Effector memory CD4-positive, alpha-beta T cell (primary cell): ENCODE results near the gene POM121C.
"Not testable (repeated sequence)": the region's sequence is repeated elsewhere in the genome, so short reads cannot be mapped to it uniquely, and the experiment has no call there.

Experiments
- DNase-seq, 3 donors: peaks; one replicate each; pipeline ENCODE4 v3.0.0-alpha.2; 2020
- H3K27ac ChIP-seq: 2 replicates; pipeline ENCODE4 v1.7.0; 2013; ENCODE audit warnings: mild to moderate bottlenecking, low read length, moderate library complexity; ENCODE audit not compliant: insufficient read depth, poor library complexity, severe bottlenecking
- H3K27me3 ChIP-seq: replicated peaks from 2 replicates; pipeline ENCODE4 v1.7.0; 2013; ENCODE audit warnings: mild to moderate bottlenecking, low read length; ENCODE audit not compliant: insufficient read depth, control insufficient read depth, poor library complexity, severe bottlenecking
- H3K36me3 ChIP-seq: 2 replicates; pipeline ENCODE4 v1.7.0; 2013; ENCODE audit warnings: mild to moderate bottlenecking, low read length, moderate library complexity; ENCODE audit not compliant: control insufficient read depth, insufficient read depth
- H3K4me1 ChIP-seq: 2 replicates; pipeline ENCODE4 v1.7.0; 2013; ENCODE audit warnings: low read length, mild to moderate bottlenecking; ENCODE audit not compliant: control insufficient read depth, insufficient read depth, poor library complexity, severe bottlenecking
- H3K4me3 ChIP-seq: 2 replicates; pipeline ENCODE4 v1.7.0; 2013; ENCODE audit warnings: low read length, low read depth, mild to moderate bottlenecking; ENCODE audit not compliant: insufficient read depth, poor library complexity, severe bottlenecking
- H3K9me3 ChIP-seq: 2 replicates; pipeline ENCODE4 v1.7.0; 2013; ENCODE audit warnings: mild to moderate bottlenecking, low read length, moderate library complexity; ENCODE audit not compliant: control insufficient read depth

The POM121C gene

GRCh38 chr7:75415428-75415817 lies 70.7 kb downstream of the POM121C start:
- H3K4me3 ChIP-seq, H3K9me3 ChIP-seq, H3K27me3 ChIP-seq, H3K36me3 ChIP-seq, H3K27ac ChIP-seq, H3K4me1 ChIP-seq, DNase-seq: not testable (repeated sequence)

GRCh38 chr7:75414708-75415427 lies 71.2 kb downstream of the POM121C start:
- not testable (repeated sequence) for DNase-seq, H3K4me3 ChIP-seq, H3K9me3 ChIP-seq

GRCh38 chr7:75414204-75414603 lies 71.9 kb downstream of the POM121C start:
- not testable (repeated sequence) for H3K4me3 ChIP-seq, H3K9me3 ChIP-seq, H3K27ac ChIP-seq, H3K36me3 ChIP-seq, H3K4me1 ChIP-seq, DNase-seq, H3K27me3 ChIP-seq

More at GRCh38 chr7:75414708-75415427, 71.2 kb downstream of the POM121C start:
- not testable (repeated sequence) for H3K27ac ChIP-seq, H3K4me1 ChIP-seq, H3K36me3 ChIP-seq, H3K27me3 ChIP-seq

- DNase-seq, H3K4me1 ChIP-seq, H3K27me3 ChIP-seq, H3K36me3 ChIP-seq, H3K4me3 ChIP-seq, H3K9me3 ChIP-seq, H3K27ac ChIP-seq: not testable (repeated sequence)
Observed at GRCh38 chr7:75410823-75411173, 75.3 kb downstream of the POM121C start.

- H3K4me3 ChIP-seq, H3K27me3 ChIP-seq, H3K4me1 ChIP-seq, DNase-seq, H3K9me3 ChIP-seq, H3K27ac ChIP-seq, H3K36me3 ChIP-seq: not testable (repeated sequence)
Observed at GRCh38 chr7:75409880-75410822, 75.9 kb downstream of the POM121C start.

- not testable (repeated sequence) for H3K4me3 ChIP-seq, H3K4me1 ChIP-seq, H3K9me3 ChIP-seq, H3K27me3 ChIP-seq, H3K27ac ChIP-seq, DNase-seq, H3K36me3 ChIP-seq
Observed at GRCh38 chr7:75404663-75405062, 81.4 kb downstream of the POM121C start.

GRCh38 chr7:75403455-75404443 lies 82.3 kb downstream of the POM121C start:
- H3K4me3 ChIP-seq, H3K9me3 ChIP-seq, H3K27me3 ChIP-seq, H3K36me3 ChIP-seq, H3K4me1 ChIP-seq, DNase-seq, H3K27ac ChIP-seq: not testable (repeated sequence)

GRCh38 chr7:75400575-75400974 lies 85.5 kb downstream of the POM121C start:
- H3K4me3 ChIP-seq, H3K4me1 ChIP-seq, H3K27ac ChIP-seq, H3K27me3 ChIP-seq, DNase-seq, H3K9me3 ChIP-seq, H3K36me3 ChIP-seq: not testable (repeated sequence)

- H3K27me3 ChIP-seq: not testable (repeated sequence)
Observed at GRCh38 chr7:75398771-75399700, 87.1 kb downstream of the POM121C start.

More at GRCh38 chr7:75398771-75399700, 87.1 kb downstream of the POM121C start:
- H3K4me3 ChIP-seq, DNase-seq, H3K36me3 ChIP-seq, H3K27ac ChIP-seq, H3K4me1 ChIP-seq, H3K9me3 ChIP-seq: not testable (repeated sequence)
